Pons (tissue), 1 donor: ENCODE measurements around the gene BACE1-AS.
A peak's percentile ranks its signal among the peaks of the same experiment; 100 is the strongest.
"Not testable (repeated sequence)": the region's sequence is repeated elsewhere in the genome, so short reads cannot be mapped to it uniquely, and the experiment has no call there.

Experiments
- DNase-seq: peaks from one replicate; pipeline ENCODE4 v3.0.0-alpha.2; 2016; ENCODE audit warnings: low spot score

Gene BACE1-AS

GRCh38 chr11:117327255-117327566 lies 36.1 kb downstream of the BACE1-AS start:
- DNase-seq = not testable (repeated sequence)

GRCh38 chr11:117327567-117328374 lies 36.6 kb downstream of the BACE1-AS start, which contains the start of gene CEP164:
CEP164 (plus strand) TSS chr11:117327854; CDS start chr11:117338587, 10,733 bp downstream.
- DNase-seq = peak; percentile 96

GRCh38 chr11:117328375-117329010 lies 37.3 kb downstream of the BACE1-AS start:
- peak; percentile 44 for DNase-seq

DNA sequence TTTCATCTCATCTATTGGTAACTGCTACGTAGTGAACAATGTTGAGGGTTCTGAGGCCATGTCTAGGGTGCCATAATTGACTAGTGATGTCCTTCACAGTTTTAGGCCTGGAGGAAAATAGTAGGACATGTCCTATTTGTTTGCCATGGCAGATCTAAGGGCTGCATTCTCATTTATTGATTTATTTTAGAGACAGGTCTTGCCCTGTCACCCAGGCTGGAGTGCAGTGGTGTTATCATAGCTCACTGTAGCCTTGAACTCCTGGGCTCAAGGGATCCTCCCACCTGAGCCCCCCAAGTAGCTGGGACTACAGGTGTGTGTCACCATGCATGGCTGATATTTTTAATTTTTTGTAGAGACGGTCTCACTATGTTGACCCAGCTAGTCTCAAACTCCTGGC lies 41.7 kb downstream of the BACE1-AS start:
- no peak for DNase-seq

GRCh38 chr11:117333917-117334316 lies 42.8 kb downstream of the BACE1-AS start:
- DNase-seq = no peak

DNA sequence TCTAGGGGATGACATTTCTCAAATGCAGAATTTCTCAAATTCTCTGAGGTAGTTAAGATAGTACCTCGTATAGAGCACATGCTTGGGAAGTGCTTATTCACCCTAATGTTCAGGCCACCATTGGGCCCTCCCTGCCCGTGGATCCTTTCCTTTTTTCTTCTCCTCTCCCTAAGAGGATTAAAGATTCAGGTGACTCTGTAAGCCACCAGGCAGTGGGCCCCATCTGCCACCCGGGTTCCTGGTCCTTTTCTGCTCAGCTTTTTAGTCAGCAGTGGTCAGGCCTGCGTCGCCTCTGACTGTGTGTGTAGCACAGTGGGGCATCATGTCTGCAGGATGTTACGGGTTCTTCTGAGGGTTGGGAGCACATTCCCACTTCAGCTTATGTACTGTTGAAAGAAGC lies 43.8 kb downstream of the BACE1-AS start:
- DNase-seq = no peak

- DNase-seq = no peak
These were observed 44.3 kb downstream of the BACE1-AS start for GRCh38 chr11:117335399-117335798.

DNA sequence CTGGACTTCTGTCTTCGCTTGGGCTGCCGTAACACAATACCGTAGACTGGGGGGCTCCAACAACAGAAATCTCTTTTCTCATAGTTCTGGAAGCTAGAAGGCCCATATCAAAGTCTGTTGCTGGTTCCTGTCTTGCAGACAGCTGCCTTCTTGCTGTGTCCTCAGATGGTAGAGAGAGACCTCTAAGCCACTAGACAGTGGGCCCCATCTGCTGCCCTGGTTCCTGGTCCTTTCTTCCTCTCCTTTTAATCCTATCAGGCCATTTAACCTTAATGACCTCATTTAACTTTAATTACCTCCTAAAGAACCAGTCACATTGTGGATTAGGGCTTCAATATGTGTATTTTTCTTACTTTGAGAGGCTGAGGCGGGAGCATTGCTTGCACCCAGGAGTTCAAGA lies 45.9 kb downstream of the BACE1-AS start:
- no peak for DNase-seq
